IPS DF 6.9 (cell line): ENCODE measurements around the gene TMEM52.

Experiments used
- DNase-seq: peaks from one replicate; pipeline ENCODE4 v3.0.0-alpha.2; 2013; ENCODE audit warnings: low read depth, low spot score
- H3K27ac ChIP-seq: one replicate; pipeline ENCODE4 v1.5.1; 2013; ENCODE audit warnings: low read length, control low read depth
- H3K27me3 ChIP-seq: 2 replicates; pipeline ENCODE4 v1.6.1; 2013; ENCODE audit warnings: mild to moderate bottlenecking, low read length; ENCODE audit not compliant: control insufficient read depth, insufficient read depth
- H3K36me3 ChIP-seq: 2 replicates; pipeline ENCODE4 v1.6.1; 2013; ENCODE audit warnings: low read length; ENCODE audit not compliant: control insufficient read depth, insufficient read depth
- H3K4me1 ChIP-seq: 2 replicates; pipeline ENCODE4 v1.6.1; 2013; ENCODE audit warnings: low read length; ENCODE audit not compliant: control insufficient read depth, insufficient read depth
- H3K4me3 ChIP-seq: 2 replicates; pipeline ENCODE4 v1.5.1; 2013; ENCODE audit warnings: mild to moderate bottlenecking, low read length
- H3K9me3 ChIP-seq: 2 replicates; pipeline ENCODE4 v1.6.1; 2013; ENCODE audit warnings: low read length, inconsistent platforms; ENCODE audit not compliant: control insufficient read depth, insufficient read depth
- WGBS: extraction: QIAGEN DNeasy Blood & Tissue Kit; methylation state at CpG from one replicate; pipeline ENCODE4 v1.1.7; 2013; ENCODE audit warnings: mixed read lengths, missing lambda C conversion rate; ENCODE audit not compliant: insufficient read length, insufficient coverage; 5-methylcytosine and 5-hydroxymethylcytosine counted together

The TMEM52 gene

DNA sequence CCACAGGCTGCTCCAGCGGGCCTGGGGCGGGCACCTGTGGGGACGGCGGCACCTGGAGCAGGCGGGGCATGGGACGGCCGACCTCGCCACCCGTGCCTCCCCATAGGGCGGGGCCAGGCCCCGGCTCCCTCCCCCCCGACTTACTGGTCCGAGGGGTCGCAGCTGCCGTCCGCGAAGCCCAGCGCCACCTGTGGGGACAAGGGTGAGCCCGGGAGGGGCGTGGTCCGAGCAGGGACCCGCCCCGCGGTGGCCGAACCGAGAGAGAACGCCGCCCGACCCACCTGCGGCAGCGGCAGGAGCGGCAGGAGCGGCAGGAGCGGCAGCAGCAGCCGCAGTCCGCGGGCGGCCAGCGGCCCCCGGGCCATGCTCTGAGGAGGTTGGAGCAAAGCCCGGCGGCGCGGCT, at the start of gene TMEM52:
TMEM52 (minus strand) TSS at position 379 of the 403 bp plus-strand sequence; CDS start at position 365, 14 bp downstream.
- WGBS: no CpG with 5 or more reads among the region's 44 CpGs
- Histone ChIP-seq H3K27ac (no peak within 1 kb of the TSS), H3K4me3 (peak within 1 kb of the TSS; percentile 41), H3K27me3 (no peaks in the 10 kb centered on the region), H3K9me3 (no peaks in the 10 kb centered on the region), H3K36me3 (no peaks in the 10 kb centered on the region; the same call in 1 of the 2 replicates), H3K4me1 (peaks cover 5% of the 10 kb centered on the region)
- no peak for DNase-seq

DNA sequence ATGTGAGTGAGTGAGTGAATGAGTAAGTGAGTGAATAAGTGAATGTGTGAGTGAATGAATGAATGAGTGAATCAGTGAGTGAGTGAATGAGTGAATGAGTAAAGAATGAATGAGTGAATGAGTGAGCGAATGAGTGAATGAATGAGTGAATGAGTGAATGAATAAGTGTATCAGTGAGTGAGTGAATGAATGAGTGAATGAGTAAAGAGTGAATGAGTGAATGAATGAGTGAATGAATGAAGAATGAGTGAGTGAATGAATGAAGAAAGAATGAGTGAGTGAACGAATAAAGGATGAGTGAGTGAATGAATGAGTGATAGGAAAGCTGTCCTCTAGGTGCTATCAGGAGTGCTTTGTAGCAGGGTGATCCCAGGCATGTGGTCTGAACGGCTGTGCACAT, 48.8 kb upstream of the TMEM52 start:
- H3K9me3 ChIP-seq: no peaks in the 10 kb centered on the region
- no peaks in the 10 kb centered on the region for H3K27me3 ChIP-seq
- H3K4me1 ChIP-seq: peaks cover 2% of the 10 kb centered on the region; the same call in 1 of the 2 replicates
- DNase-seq: no peak
- WGBS: 100% methylated on average over 2 of the region's 3 CpGs
- H3K36me3 ChIP-seq: no peaks in the 10 kb centered on the region; the same call in 1 of the 2 replicates
- no peak overlapping the region for H3K4me3 ChIP-seq
- no peak overlapping the region for H3K27ac ChIP-seq

DNA sequence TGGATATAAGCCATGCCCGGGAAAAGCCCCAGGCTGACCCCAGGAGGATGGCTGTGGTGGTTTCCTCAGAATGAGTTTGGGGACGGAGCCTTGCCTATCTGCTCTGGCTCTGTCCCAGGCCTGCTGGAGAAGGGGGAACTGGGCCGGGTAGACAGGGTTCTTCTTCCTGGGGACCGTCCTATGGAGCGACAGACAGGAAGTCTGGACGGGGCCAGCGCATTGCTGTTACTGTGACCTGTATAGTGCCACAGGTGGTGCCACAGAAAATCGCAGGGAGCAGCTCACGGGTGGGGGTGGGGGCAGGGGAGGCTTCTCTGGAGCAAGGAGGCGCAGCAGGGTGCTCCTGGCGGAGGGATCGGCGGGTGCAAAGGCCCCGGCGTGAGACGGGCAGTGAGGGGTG, 48.1 kb upstream of the TMEM52 start:
- Histone ChIP-seq H3K4me3 (no peak overlapping the region), H3K9me3 (no peaks in the 10 kb centered on the region), H3K36me3 (no peaks in the 10 kb centered on the region; the same call in 1 of the 2 replicates), H3K27me3 (no peaks in the 10 kb centered on the region), H3K4me1 (peaks cover 2% of the 10 kb centered on the region; the same call in 1 of the 2 replicates), H3K27ac (no peak overlapping the region)
- WGBS: no CpG with 5 or more reads among the region's 16 CpGs
- no peak for DNase-seq

- DNase-seq: no peak
- WGBS: no CpG with 5 or more reads among the region's 38 CpGs
- Histone ChIP-seq H3K4me3 (no peak overlapping the region), H3K27me3 (no peaks in the 10 kb centered on the region), H3K4me1 (peaks cover 1% of the 10 kb centered on the region), H3K36me3 (no peaks in the 10 kb centered on the region; the same call in 1 of the 2 replicates), H3K27ac (no peak overlapping the region), H3K9me3 (no peaks in the 10 kb centered on the region)
These were observed 47.1 kb upstream of the TMEM52 start for GRCh38 chr1:1966071-1966740.

DNA sequence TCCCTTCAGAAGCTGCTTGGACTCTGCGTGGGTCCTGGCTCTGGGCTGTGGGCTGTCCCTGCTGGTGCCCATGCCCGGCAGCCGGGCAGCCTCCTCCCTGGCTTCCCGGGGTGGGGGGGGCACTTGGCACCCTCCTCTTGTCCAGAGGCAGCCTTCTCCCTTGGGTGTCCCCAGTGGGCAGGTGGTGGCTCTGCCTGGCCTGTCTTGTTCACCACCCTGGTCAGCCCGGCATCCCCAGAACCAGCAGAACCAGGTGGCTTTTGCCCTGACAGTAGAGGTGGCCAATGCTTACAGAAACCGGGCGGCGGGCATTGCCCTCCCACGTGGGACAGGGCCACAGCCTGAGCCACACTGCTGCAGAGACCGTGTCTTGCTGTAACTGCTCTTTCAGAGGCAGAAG, 46.5 kb upstream of the TMEM52 start:
- H3K4me1 ChIP-seq: no peaks in the 10 kb centered on the region; the same call in 1 of the 2 replicates
- H3K9me3 ChIP-seq: no peaks in the 10 kb centered on the region
- DNase-seq: no peak
- H3K4me3 ChIP-seq: no peak overlapping the region
- H3K36me3 ChIP-seq: no peaks in the 10 kb centered on the region; the same call in 1 of the 2 replicates
- WGBS: no CpG with 5 or more reads among the region's 10 CpGs
- no peak overlapping the region for H3K27ac ChIP-seq
- no peaks in the 10 kb centered on the region for H3K27me3 ChIP-seq

- Histone ChIP-seq H3K27ac (no peak overlapping the region), H3K27me3 (no peaks in the 10 kb centered on the region), H3K9me3 (no peaks in the 10 kb centered on the region), H3K36me3 (no peaks in the 10 kb centered on the region), H3K4me3 (no peak overlapping the region), H3K4me1 (no peaks in the 10 kb centered on the region; the same call in 1 of the 2 replicates)
- no peak for DNase-seq
- no CpG with 5 or more reads among the region's 25 CpGs for WGBS
These were observed 45.7 kb upstream of the TMEM52 start for GRCh38 chr1:1964811-1965210.

- no peak for DNase-seq
- no peaks in the 10 kb centered on the region for H3K27me3 ChIP-seq
- H3K4me3 ChIP-seq: no peak overlapping the region
- no peaks in the 10 kb centered on the region for H3K9me3 ChIP-seq
- no CpG with 5 or more reads among the region's 17 CpGs for WGBS
- H3K4me1 ChIP-seq: no peaks in the 10 kb centered on the region; the same call in 1 of the 2 replicates
- no peaks in the 10 kb centered on the region for H3K36me3 ChIP-seq
- H3K27ac ChIP-seq: no peak overlapping the region
These were observed 44.5 kb upstream of the TMEM52 start for GRCh38 chr1:1963570-1963969.

DNA sequence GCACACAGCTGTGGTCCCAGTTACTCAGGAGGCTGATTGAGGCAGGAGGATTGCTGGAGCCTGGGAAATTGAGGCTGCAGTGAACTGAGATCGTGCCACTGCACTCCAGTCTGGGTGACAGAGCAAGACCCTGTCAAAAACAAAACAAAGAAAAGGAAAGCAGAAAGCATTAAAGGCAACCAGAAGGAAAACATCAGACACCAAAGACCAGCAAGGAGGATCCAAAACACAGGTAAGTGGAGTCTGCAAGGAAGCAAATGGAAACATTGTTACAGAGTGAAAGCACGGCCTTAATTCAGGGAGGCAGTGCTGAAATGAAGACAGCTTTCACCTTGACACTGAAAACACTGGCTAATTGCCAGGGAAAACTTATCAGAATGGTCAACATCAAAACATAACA, 43.7 kb upstream of the TMEM52 start:
- Histone ChIP-seq H3K4me1 (no peaks in the 10 kb centered on the region; the same call in 1 of the 2 replicates), H3K27me3 (no peaks in the 10 kb centered on the region)
- DNase-seq: no peak

DNA sequence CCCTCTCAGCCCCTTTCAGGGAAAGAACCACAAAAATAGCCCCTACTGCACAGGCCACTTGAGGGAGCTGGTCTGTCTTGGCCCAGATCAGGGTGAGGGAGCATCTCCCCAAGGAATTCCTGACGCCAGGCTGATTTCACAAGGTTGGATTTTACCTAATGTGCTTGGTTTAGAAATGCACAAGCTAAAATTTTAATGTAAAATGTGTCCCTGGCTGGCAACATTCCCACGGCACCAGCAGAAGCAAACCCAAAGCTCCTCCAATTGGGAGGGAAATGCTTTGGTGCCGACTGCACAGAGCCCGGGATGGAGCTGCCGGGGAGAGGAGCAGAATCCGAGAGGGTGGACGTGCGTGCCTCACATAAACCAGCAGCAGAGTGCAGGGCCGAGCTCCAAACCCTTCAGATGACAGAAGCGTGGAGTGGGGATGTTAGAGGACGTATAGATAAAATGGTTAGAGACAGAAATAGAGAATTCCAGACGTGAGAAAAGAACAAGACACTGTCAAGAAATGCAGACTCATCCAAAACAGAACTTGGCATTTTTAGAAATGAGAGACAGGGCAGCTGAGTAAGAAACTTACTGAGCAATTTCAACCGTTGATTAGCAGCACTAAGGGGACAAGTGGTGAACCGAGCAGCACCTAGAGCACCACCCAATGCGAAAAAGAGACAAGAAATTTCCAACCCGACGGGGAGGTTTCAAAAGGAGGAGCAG, 41.6 kb upstream of the TMEM52 start:
- H3K4me3 ChIP-seq: no peak overlapping the region
- no peaks in the 10 kb centered on the region for H3K27me3 ChIP-seq
- no peak for DNase-seq
- H3K9me3 ChIP-seq: no peaks in the 10 kb centered on the region
- no peaks in the 10 kb centered on the region for H3K36me3 ChIP-seq
- H3K27ac ChIP-seq: no peak overlapping the region
- H3K4me1 ChIP-seq: no peaks in the 10 kb centered on the region; the same call in 1 of the 2 replicates
- WGBS: no CpG with 5 or more reads among the region's 17 CpGs

More for the DNA sequence above, 43.7 kb upstream of the TMEM52 start:
- no peaks in the 10 kb centered on the region for H3K9me3 ChIP-seq
- no CpG with 5 or more reads among the region's 2 CpGs for WGBS
- no peak overlapping the region for H3K4me3 ChIP-seq
- no peak overlapping the region for H3K27ac ChIP-seq
- no peaks in the 10 kb centered on the region for H3K36me3 ChIP-seq

- no peaks in the 10 kb centered on the region for H3K36me3 ChIP-seq
- no peaks in the 10 kb centered on the region for H3K9me3 ChIP-seq
- peak overlapping the region; percentile 2; the same call in 1 of the 2 replicates for H3K4me3 ChIP-seq
- no CpG with 5 or more reads among the region's 23 CpGs for WGBS
- H3K27me3 ChIP-seq: no peaks in the 10 kb centered on the region
- peak; percentile 85 for DNase-seq
- H3K4me1 ChIP-seq: no peaks in the 10 kb centered on the region; the same call in 1 of the 2 replicates
- no peak overlapping the region for H3K27ac ChIP-seq
These were observed 40.9 kb upstream of the TMEM52 start for GRCh38 chr1:1959840-1960479.
